HCT116 (cell line): ENCODE data around the gene ADNP2. TPM values are rescaled to one million over a fixed set of nuclear protein-coding genes. Genes with fewer than 3 reads are reported as not detected.

Experiments used
- ATAC-seq: fragments of 200-7000 bp; cut with Tn5 transposase; 2 replicates; pipeline ENCODE4 v1.9.1; 2020; ENCODE audit warnings: mild to moderate bottlenecking, moderate library complexity
- BruUV-seq: library from RNA; stranded (reverse); fragments of 400-500 nt; replicated peaks from 2 replicates; lab custom pipeline; 2021; lab: Mats Ljungman, UMichigan
- CTCF ChIA-PET: fragments of 300-600 bp; sonication (Branson Sonifier 250); formaldehyde crosslinking; loops from one replicate; lab custom pipeline; 2021; ENCODE audit warnings: antibody characterized with exemption; lab: Charles Lee
- POLR2A ChIA-PET: fragments of 300-600, 350-600 bp; sonication (Branson Sonifier 250); formaldehyde crosslinking; loops from one replicate; lab custom pipeline; 2021; ENCODE audit warnings: antibody characterized with exemption; lab: Charles Lee
- RAD21 ChIA-PET, 2 experiments: fragments of 300-600 bp; sonication (Branson Sonifier 250); formaldehyde crosslinking; loops; one replicate each; lab custom pipeline; 2023; ENCODE audit warnings: low total read pairs in 2 of 2; ENCODE audit not compliant: uncharacterized antibody in 2 of 2, unreplicated experiment in 2 of 2, low non-redundant PET in 1 of 2; lab: Charles Lee
- DNase-seq: peaks from one replicate; pipeline ENCODE4 v3.0.0-alpha.2; 2010; ENCODE audit warnings: low read depth, low spot score
- H2AFZ ChIP-seq: fragments of 200-600 bp; shearing (Covaris generic), sonication (generic); 2 replicates; pipeline ENCODE4 v1.6.1; 2017; ENCODE audit warnings: low read depth, mixed run types, mixed read lengths, antibody characterized with exemption, low read length; ENCODE audit not compliant: poor library complexity, severe bottlenecking
- H3K27ac ChIP-seq: 2 replicates; pipeline ENCODE4 v1.5.1; 2012; ENCODE audit warnings: low read depth, low read length
- H3K27me3 ChIP-seq: fragments of 200-600 bp; sonication (generic); 2 replicates; pipeline ENCODE4 v1.6.1; 2016; ENCODE audit warnings: mixed run types, low read length, mixed read lengths; ENCODE audit not compliant: insufficient read depth
- H3K36me3 ChIP-seq, 2 experiments: fragments of 200-500 bp in 1 of 2; fragments of 200-600 bp in 1 of 2; sonication (Bioruptor generic) in 1 of 2; sonication (generic) in 1 of 2; 2 replicates each; pipeline versions ENCODE4 v1.5.1 to v1.6.1; 2014 to 2016; ENCODE audit warnings: low read length in 2 of 2, inconsistent platforms in 1 of 2, mixed read lengths in 1 of 2, mixed run types in 1 of 2; ENCODE audit not compliant: insufficient read depth in 2 of 2, control insufficient read depth in 1 of 2
- H3K4me1 ChIP-seq, 2 experiments: fragments of 200-600 bp in 1 of 2; sonication (generic) in 1 of 2; 2 replicates each; pipeline versions ENCODE4 v1.5.1 to v1.6.1; 2012 to 2017; ENCODE audit warnings: low read length in 2 of 2, inconsistent platforms in 1 of 2, mild to moderate bottlenecking in 1 of 2, mixed read lengths in 1 of 2, mixed run types in 1 of 2, moderate library complexity in 1 of 2; ENCODE audit not compliant: insufficient read depth in 2 of 2, control insufficient read depth in 1 of 2
- H3K4me2 ChIP-seq: fragments of 200-600 bp; sonication (generic); 2 replicates; pipeline ENCODE4 v1.6.1; 2017; ENCODE audit warnings: mixed run types, low read length, mixed read lengths
- H3K4me3 ChIP-seq, 2 experiments: fragments of 200-600 bp in 1 of 2; sonication (generic) in 1 of 2; replicated peaks in 1 of 2; 2 replicates each; pipeline ENCODE4 v1.5.1; 2011 to 2016; ENCODE audit warnings: low read length in 2 of 2, control low read depth in 1 of 2, low read depth in 1 of 2, mild to moderate bottlenecking in 1 of 2, mixed read lengths in 1 of 2, mixed run types in 1 of 2
- H3K79me2 ChIP-seq: fragments of 200-600 bp; sonication (generic); 2 replicates; pipeline ENCODE4 v1.6.1; 2017; ENCODE audit warnings: mild to moderate bottlenecking, mixed run types, low read length, moderate library complexity, mixed read lengths; ENCODE audit not compliant: insufficient read depth
- H3K9ac ChIP-seq: fragments of 200-600 bp; sonication (generic); 2 replicates; pipeline ENCODE4 v1.6.1; 2016; ENCODE audit warnings: low read length, mixed read lengths
- H3K9me2 ChIP-seq: fragments of 200-600 bp; sonication (generic), shearing (Covaris generic); 2 replicates; pipeline ENCODE4 v1.6.1; 2017; ENCODE audit warnings: mixed run types, mild to moderate bottlenecking, moderate library complexity; ENCODE audit not compliant: insufficient read depth
- H3K9me3 ChIP-seq, 2 experiments: fragments of 200-500 bp in 1 of 2; fragments of 200-600 bp in 1 of 2; sonication (Bioruptor generic) in 1 of 2; sonication (generic) in 1 of 2; 2 replicates each; pipeline ENCODE4 v1.6.1; 2014 to 2017; ENCODE audit warnings: low read length in 2 of 2, mixed read lengths in 2 of 2, inconsistent platforms in 1 of 2, low read depth in 1 of 2, mild to moderate bottlenecking in 1 of 2, mixed run types in 1 of 2, moderate library complexity in 1 of 2; ENCODE audit not compliant: control insufficient read depth in 1 of 2, insufficient read depth in 1 of 2
- H4K20me1 ChIP-seq: fragments of 200-600 bp; sonication (generic), shearing (Covaris generic); 2 replicates; pipeline ENCODE4 v1.6.1; 2017; ENCODE audit warnings: mixed run types, mild to moderate bottlenecking, moderate library complexity; ENCODE audit not compliant: insufficient read depth
- ATF3 ChIP-seq: IDR thresholded peaks from 2 replicates; pipeline ENCODE4 v1.6.1; 2012
- ELF1 ChIP-seq: IDR thresholded peaks from 2 replicates; pipeline ENCODE4 v1.6.1; 2012; ENCODE audit warnings: low read depth, borderline replicate concordance
- JUND ChIP-seq: IDR thresholded peaks from 2 replicates; pipeline ENCODE4 v1.6.1; 2012
- POLR2A ChIP-seq: IDR thresholded peaks from 2 replicates; pipeline ENCODE4 v1.7.0; 2011; ENCODE audit warnings: borderline replicate concordance; ENCODE audit not compliant: insufficient read depth, insufficient read length; ENCODE audit errors: extremely low read depth
- RAD21 ChIP-seq: IDR thresholded peaks from 2 replicates; pipeline ENCODE4 v1.6.1; 2012; ENCODE audit warnings: low read depth, mild to moderate bottlenecking
- intact Hi-C: fragments of 100-400 bp; cut with micrococcal nuclease; formaldehyde crosslinking; loops from 2 replicates; pipeline ENCODE4 v1.10.0; 2022
- total RNA-seq: library from RNA; stranded (reverse); gene quantifications from one replicate; pipeline ENCODE4 v1.2.1, GENCODE V29; 2021; ENCODE audit not compliant: unreplicated experiment
- TF ChIP-seq, protein P1 (sequence below), 3 experiments: fragments of 200-600 bp in 1 of 3; sonication (generic) in 1 of 3; IDR thresholded peaks in 2 of 3; conservative IDR thresholded peaks in 1 of 3; 2 replicates each; pipeline ENCODE4 v1.5.1; 2012 to 2017; ENCODE audit warnings: low read depth in 2 of 3, low read length in 2 of 3, antibody characterized with exemption in 1 of 3, borderline replicate concordance in 1 of 3, control low read depth in 1 of 3, mild to moderate bottlenecking in 1 of 3, mixed read lengths in 1 of 3, mixed run types in 1 of 3, moderate library complexity in 1 of 3; ENCODE audit not compliant: insufficient read depth in 1 of 3

ADNP2 gene
- total RNA-seq, 1 experiment from 2014 or later = 45.4 TPM

DNA sequence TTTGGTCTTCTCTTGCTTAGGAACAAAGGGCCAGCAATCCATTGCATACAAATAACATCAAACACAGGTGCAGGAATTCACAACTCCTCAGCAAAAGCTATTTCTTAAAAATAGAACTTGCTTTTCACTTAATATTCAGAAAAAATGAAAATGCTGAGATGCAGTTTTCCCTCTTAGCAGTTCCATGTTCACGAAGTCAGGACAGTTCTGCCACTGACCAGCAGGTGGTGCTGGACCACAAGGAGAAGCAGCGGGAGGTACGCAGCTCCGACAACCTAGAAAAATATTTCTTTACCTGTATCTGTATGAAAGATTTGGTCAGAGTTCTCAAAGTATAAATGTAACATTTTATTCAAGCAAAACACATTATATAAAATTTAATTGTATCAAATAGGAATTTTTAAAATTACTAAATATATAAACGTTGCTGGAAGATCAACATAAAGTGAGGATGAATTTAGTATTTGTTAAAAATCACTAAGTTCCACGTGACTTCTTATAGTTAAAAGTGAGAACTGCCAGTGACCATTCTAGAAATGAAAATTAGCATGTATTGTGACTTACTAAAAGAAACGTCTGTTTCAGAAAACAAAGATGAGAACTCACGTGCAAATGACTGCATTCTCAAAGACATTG is 48.8 kb downstream of the ADNP2 start:
- ChIA-PET RAD21 (no interaction called here), CTCF (interaction anchor here (0.6 to 2.1 kb wide), 5 partner anchors 8 to 99 kb away, joined by 3 to 6 read pairs (median 4); no protein-coding TSS in a partner anchor), POLR2A (no interaction called here)
- Histone ChIP-seq H3K9ac (no peak overlapping the region), H3K27ac (no peak overlapping the region), H3K4me2 (no peak overlapping the region), H2AFZ (no peak overlapping the region), H3K9me3 (no peaks in the 10 kb centered on the region), H3K4me3 (no peak overlapping the region), H3K4me1 (no peaks in the 10 kb centered on the region), H3K27me3 (no peaks in the 10 kb centered on the region), H4K20me1 (peaks cover 3% of the 10 kb centered on the region; the same call in 1 of the 2 replicates), H3K36me3 (no peaks in the 10 kb centered on the region), H3K9me2 (no peaks in the 10 kb centered on the region), H3K79me2 (no peaks in the 10 kb centered on the region)
- intact Hi-C loops = loop anchor here (1.0 kb wide), 1 partner anchor 99 kb away; no protein-coding TSS in a partner anchor
- DNase-seq (peak; percentile 66), ATAC-seq (peak; percentile 74)
- TF ChIP-seq RAD21 (peak; percentile 81), ELF1 (no peak)
- TF ChIP-seq, protein P1, sequence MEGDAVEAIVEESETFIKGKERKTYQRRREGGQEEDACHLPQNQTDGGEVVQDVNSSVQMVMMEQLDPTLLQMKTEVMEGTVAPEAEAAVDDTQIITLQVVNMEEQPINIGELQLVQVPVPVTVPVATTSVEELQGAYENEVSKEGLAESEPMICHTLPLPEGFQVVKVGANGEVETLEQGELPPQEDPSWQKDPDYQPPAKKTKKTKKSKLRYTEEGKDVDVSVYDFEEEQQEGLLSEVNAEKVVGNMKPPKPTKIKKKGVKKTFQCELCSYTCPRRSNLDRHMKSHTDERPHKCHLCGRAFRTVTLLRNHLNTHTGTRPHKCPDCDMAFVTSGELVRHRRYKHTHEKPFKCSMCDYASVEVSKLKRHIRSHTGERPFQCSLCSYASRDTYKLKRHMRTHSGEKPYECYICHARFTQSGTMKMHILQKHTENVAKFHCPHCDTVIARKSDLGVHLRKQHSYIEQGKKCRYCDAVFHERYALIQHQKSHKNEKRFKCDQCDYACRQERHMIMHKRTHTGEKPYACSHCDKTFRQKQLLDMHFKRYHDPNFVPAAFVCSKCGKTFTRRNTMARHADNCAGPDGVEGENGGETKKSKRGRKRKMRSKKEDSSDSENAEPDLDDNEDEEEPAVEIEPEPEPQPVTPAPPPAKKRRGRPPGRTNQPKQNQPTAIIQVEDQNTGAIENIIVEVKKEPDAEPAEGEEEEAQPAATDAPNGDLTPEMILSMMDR (IDR thresholded peaks at IDR 0.05 in 2 of 3, conservative IDR thresholded peaks at IDR 0.05 in 1 of 3; ENCODE audit: borderline replicate concordance in 1 of 3, insufficient read depth in 1 of 3, low read depth in 2 of 3, low read length in 2 of 3) = peak; percentile 67 to 97 (median 95); a peak in 5 of 6 replicates
- BruUV-seq = no TSS peak

- ChIA-PET RAD21 (no interaction called here), CTCF (interaction anchor here (0.6 to 2.1 kb wide), 4 partner anchors 7 to 98 kb away, joined by 3 to 6 read pairs (median 5); no protein-coding TSS in a partner anchor), POLR2A (no interaction called here)
- H2AFZ ChIP-seq = no peak overlapping the region
- H3K27me3 ChIP-seq = no peaks in the 10 kb centered on the region
- no TSS peak for BruUV-seq
- H3K36me3 ChIP-seq = no peaks in the 10 kb centered on the region
- H3K4me2 ChIP-seq = no peak overlapping the region
- H3K4me1 ChIP-seq = no peaks in the 10 kb centered on the region
- ATAC-seq (no peak), DNase-seq (no peak)
- H3K9me3 ChIP-seq = no peaks in the 10 kb centered on the region
- no peaks in the 10 kb centered on the region for H3K79me2 ChIP-seq
- H3K9me2 ChIP-seq = no peaks in the 10 kb centered on the region
- intact Hi-C loops = no loop called here
- TF ChIP-seq POLR2A (no peak), JUND (no peak), ATF3 (no peak)
- peaks cover 3% of the 10 kb centered on the region; the same call in 1 of the 2 replicates for H4K20me1 ChIP-seq
- H3K9ac ChIP-seq = no peak overlapping the region
- H3K4me3 ChIP-seq = no peak overlapping the region
- H3K27ac ChIP-seq = no peak overlapping the region
These were observed 49.3 kb downstream of the ADNP2 start for GRCh38 chr18:80158365-80158764.
